Astrocyte (in vitro differentiated cells and primary cell): ENCODE measurements around the gene COL9A1.

ENCODE experiments used
- CTCF ChIP-seq: IDR thresholded peaks from 2 replicates; pipeline ENCODE4 v1.5.1; 2011; ENCODE audit warnings: low read depth, mild to moderate bottlenecking, inconsistent platforms, low read length, moderate library complexity; ENCODE audit not compliant: insufficient read depth
- EZH2 ChIP-seq: IDR thresholded peaks from 2 replicates; pipeline ENCODE4 v1.6.1; 2012; ENCODE audit warnings: mild to moderate bottlenecking, low read length, inconsistent platforms; ENCODE audit not compliant: insufficient read depth

- TF ChIP-seq CTCF: no peak
- no peak for TF ChIP-seq EZH2
Observed at GRCh38 chr6:70171236-70171635, 131.6 kb downstream of the COL9A1 start.
